Measurements from ENCODE around the gene RAPGEF1.

Gene RAPGEF1

GRCh38 chr9:131578731-131579504 is 161.0 kb downstream of the RAPGEF1 start:
- TF ChIP-seq CTCF (IDR thresholded peaks at IDR 0.05; ENCODE audit: insufficient read depth, low read length, poor library complexity, severe bottlenecking) (no peak), EZH2phosphoT487 (conservative IDR thresholded peaks at IDR 0.05; ENCODE audit: low read length) (no peak)
- no peaks in the 10 kb centered on the region for H3K9me2 ChIP-seq (replicated peaks; ENCODE audit: insufficient read depth, low read length)
- no peaks in the 10 kb centered on the region for H3K36me3 ChIP-seq (ENCODE audit: low read length)
- H4K20me1 ChIP-seq (ENCODE audit: low read depth, low read length), result no peaks in the 10 kb centered on the region
- H3F3A ChIP-seq (ENCODE audit: insufficient read depth), result no peaks in the 10 kb centered on the region
- no peaks in the 10 kb centered on the region for H3K9me3 ChIP-seq (ENCODE audit: insufficient read depth, low read length)
- H3K79me2 ChIP-seq (ENCODE audit: insufficient read depth, low read length), result no peaks in the 10 kb centered on the region
- no peak overlapping the region for H3K27ac ChIP-seq (ENCODE audit: low read depth, low read length)
- no peak overlapping the region for H3K4me3 ChIP-seq (ENCODE audit: insufficient read depth, low read length, poor library complexity, severe bottlenecking)
- H3K27me3 ChIP-seq (ENCODE audit: low read length), result no peaks in the 10 kb centered on the region
- H3K9ac ChIP-seq (ENCODE audit: low read length), result no peak overlapping the region
- H2AFZ ChIP-seq (ENCODE audit: low read depth, low read length, severe bottlenecking), result no peak overlapping the region
- no peak overlapping the region for H3K4me2 ChIP-seq (ENCODE audit: low read depth, low read length, poor library complexity, severe bottlenecking)

- no peak overlapping the region for H3K4me2 ChIP-seq (ENCODE audit: low read depth, low read length, poor library complexity, severe bottlenecking)
- no peaks in the 10 kb centered on the region for H3K27me3 ChIP-seq (ENCODE audit: low read length)
- no peaks in the 10 kb centered on the region for H3F3A ChIP-seq (ENCODE audit: insufficient read depth)
- no peaks in the 10 kb centered on the region for H4K20me1 ChIP-seq (ENCODE audit: low read depth, low read length)
- H2AFZ ChIP-seq (ENCODE audit: low read depth, low read length, severe bottlenecking), result no peak overlapping the region
- H3K79me2 ChIP-seq (ENCODE audit: insufficient read depth, low read length), result no peaks in the 10 kb centered on the region
- no peak overlapping the region for H3K27ac ChIP-seq (ENCODE audit: low read depth, low read length)
- no peaks in the 10 kb centered on the region for H3K9me3 ChIP-seq (ENCODE audit: insufficient read depth, low read length)
- H3K4me3 ChIP-seq (ENCODE audit: insufficient read depth, low read length, poor library complexity, severe bottlenecking), result no peak overlapping the region
- no peak for TF ChIP-seq CTCF (IDR thresholded peaks at IDR 0.05; ENCODE audit: insufficient read depth, low read length, poor library complexity, severe bottlenecking)
- TF ChIP-seq EZH2phosphoT487 (conservative IDR thresholded peaks at IDR 0.05; ENCODE audit: low read length), result no peak
- H3K36me3 ChIP-seq (ENCODE audit: low read length), result no peaks in the 10 kb centered on the region
- no peaks in the 10 kb centered on the region for H3K9me2 ChIP-seq (replicated peaks; ENCODE audit: insufficient read depth, low read length)
- H3K9ac ChIP-seq (ENCODE audit: low read length), result no peak overlapping the region
Observed at GRCh38 chr9:131578021-131578420, 161.9 kb downstream of the RAPGEF1 start.

GRCh38 chr9:131577005-131578000 is 162.6 kb downstream of the RAPGEF1 start:
- no peak overlapping the region for H3K27ac ChIP-seq (ENCODE audit: low read depth, low read length)
- no peaks in the 10 kb centered on the region for H3K9me2 ChIP-seq (replicated peaks; ENCODE audit: insufficient read depth, low read length)
- H2AFZ ChIP-seq (ENCODE audit: low read depth, low read length, severe bottlenecking), result no peak overlapping the region
- H3F3A ChIP-seq (ENCODE audit: insufficient read depth), result no peaks in the 10 kb centered on the region
- TF ChIP-seq CTCF (IDR thresholded peaks at IDR 0.05; ENCODE audit: insufficient read depth, low read length, poor library complexity, severe bottlenecking) (no peak), EZH2phosphoT487 (conservative IDR thresholded peaks at IDR 0.05; ENCODE audit: low read length) (no peak)
- no peak overlapping the region for H3K9ac ChIP-seq (ENCODE audit: low read length)
- no peaks in the 10 kb centered on the region for H3K27me3 ChIP-seq (ENCODE audit: low read length)
- peaks cover 1% of the 10 kb centered on the region; the same call in 1 of the 2 replicates for H3K36me3 ChIP-seq (ENCODE audit: low read length)
- H3K4me2 ChIP-seq (ENCODE audit: low read depth, low read length, poor library complexity, severe bottlenecking), result no peak overlapping the region
- no peaks in the 10 kb centered on the region for H3K79me2 ChIP-seq (ENCODE audit: insufficient read depth, low read length)
- no peaks in the 10 kb centered on the region for H4K20me1 ChIP-seq (ENCODE audit: low read depth, low read length)
- no peak overlapping the region for H3K4me3 ChIP-seq (ENCODE audit: insufficient read depth, low read length, poor library complexity, severe bottlenecking)
- no peaks in the 10 kb centered on the region for H3K9me3 ChIP-seq (ENCODE audit: insufficient read depth, low read length)

Data from SU-DHL-6 (cell line).